ENCODE results near the gene NBEAL1.

DNA sequence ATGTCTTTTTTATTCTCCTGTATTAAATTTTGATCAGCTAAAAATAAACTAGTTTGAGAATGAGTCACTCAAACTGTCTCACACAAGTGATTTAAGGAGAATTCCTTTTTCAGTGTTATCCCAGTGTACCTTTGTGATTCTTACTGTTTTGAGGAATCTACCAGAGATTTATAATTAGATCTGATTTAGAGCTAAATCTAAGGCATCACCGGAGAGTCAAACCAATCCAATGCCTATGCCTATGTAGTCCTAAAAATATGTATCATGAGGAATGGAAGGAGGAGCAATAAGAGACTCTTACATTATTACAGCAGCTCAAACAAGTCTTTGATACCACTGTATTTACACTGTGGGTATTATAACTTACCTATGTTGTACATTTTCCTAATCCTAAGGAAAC lies 160.7 kb downstream of the NBEAL1 start:
- TF ChIP-seq, protein P1, sequence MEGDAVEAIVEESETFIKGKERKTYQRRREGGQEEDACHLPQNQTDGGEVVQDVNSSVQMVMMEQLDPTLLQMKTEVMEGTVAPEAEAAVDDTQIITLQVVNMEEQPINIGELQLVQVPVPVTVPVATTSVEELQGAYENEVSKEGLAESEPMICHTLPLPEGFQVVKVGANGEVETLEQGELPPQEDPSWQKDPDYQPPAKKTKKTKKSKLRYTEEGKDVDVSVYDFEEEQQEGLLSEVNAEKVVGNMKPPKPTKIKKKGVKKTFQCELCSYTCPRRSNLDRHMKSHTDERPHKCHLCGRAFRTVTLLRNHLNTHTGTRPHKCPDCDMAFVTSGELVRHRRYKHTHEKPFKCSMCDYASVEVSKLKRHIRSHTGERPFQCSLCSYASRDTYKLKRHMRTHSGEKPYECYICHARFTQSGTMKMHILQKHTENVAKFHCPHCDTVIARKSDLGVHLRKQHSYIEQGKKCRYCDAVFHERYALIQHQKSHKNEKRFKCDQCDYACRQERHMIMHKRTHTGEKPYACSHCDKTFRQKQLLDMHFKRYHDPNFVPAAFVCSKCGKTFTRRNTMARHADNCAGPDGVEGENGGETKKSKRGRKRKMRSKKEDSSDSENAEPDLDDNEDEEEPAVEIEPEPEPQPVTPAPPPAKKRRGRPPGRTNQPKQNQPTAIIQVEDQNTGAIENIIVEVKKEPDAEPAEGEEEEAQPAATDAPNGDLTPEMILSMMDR (IDR thresholded peaks at IDR 0.05): no peak
- TF ChIP-seq POLR2A (IDR thresholded peaks at IDR 0.05) (no peak), EP300 (IDR thresholded peaks at IDR 0.05) (no peak)

All from ovary (tissue), 3 donors.